ENCODE measurements around the gene SMIM36. TPM values are rescaled to one million over a fixed set of nuclear protein-coding genes. Genes with fewer than 3 reads are reported as not detected.

Gene SMIM36
- total RNA-seq, 1 experiment from 2014 or later, result not detected

DNA sequence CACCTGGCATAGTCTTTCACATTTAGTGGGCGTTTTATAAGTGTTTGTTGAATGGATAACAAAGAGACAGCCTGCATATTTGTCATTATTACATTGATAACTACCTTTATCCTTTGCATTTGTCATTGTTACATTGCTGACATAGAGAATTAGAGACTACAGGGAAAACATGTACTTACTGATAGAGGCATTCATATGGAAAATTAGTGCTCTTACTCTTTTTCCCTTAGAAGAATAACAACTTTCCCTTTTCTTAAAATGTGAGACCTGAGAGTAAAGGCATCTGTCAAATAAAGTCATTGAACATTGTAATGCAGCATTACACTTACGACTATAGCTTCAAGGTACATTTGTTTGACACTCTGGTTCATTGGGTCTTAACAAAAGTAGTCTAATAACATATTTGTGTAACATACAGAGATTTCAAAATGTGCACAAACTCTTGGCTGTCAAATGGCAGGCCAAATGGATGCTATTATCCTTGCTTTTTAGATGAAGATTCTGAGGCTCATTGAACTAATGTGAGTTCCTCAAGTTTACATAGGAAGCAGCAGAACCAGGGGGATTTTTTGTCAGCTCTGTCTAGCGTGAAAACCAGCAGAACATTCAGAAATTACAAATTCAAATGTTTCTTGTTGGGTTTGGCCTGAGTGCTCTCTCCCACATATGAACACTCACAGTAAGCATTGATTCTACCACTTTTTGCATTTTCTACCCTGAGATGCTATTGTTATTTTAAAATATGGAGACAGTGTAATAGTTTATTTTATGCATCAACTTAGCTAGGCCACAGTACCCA, 28.5 kb downstream of the SMIM36 start (continued):
- TF ChIP-seq, protein P1, sequence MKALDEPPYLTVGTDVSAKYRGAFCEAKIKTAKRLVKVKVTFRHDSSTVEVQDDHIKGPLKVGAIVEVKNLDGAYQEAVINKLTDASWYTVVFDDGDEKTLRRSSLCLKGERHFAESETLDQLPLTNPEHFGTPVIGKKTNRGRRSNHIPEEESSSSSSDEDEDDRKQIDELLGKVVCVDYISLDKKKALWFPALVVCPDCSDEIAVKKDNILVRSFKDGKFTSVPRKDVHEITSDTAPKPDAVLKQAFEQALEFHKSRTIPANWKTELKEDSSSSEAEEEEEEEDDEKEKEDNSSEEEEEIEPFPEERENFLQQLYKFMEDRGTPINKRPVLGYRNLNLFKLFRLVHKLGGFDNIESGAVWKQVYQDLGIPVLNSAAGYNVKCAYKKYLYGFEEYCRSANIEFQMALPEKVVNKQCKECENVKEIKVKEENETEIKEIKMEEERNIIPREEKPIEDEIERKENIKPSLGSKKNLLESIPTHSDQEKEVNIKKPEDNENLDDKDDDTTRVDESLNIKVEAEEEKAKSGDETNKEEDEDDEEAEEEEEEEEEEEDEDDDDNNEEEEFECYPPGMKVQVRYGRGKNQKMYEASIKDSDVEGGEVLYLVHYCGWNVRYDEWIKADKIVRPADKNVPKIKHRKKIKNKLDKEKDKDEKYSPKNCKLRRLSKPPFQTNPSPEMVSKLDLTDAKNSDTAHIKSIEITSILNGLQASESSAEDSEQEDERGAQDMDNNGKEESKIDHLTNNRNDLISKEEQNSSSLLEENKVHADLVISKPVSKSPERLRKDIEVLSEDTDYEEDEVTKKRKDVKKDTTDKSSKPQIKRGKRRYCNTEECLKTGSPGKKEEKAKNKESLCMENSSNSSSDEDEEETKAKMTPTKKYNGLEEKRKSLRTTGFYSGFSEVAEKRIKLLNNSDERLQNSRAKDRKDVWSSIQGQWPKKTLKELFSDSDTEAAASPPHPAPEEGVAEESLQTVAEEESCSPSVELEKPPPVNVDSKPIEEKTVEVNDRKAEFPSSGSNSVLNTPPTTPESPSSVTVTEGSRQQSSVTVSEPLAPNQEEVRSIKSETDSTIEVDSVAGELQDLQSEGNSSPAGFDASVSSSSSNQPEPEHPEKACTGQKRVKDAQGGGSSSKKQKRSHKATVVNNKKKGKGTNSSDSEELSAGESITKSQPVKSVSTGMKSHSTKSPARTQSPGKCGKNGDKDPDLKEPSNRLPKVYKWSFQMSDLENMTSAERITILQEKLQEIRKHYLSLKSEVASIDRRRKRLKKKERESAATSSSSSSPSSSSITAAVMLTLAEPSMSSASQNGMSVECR (CRISPR knock-in tag; IDR thresholded peaks at IDR 0.05; ENCODE audit: borderline replicate concordance), result no peak
- TF ChIP-seq, protein P2, sequence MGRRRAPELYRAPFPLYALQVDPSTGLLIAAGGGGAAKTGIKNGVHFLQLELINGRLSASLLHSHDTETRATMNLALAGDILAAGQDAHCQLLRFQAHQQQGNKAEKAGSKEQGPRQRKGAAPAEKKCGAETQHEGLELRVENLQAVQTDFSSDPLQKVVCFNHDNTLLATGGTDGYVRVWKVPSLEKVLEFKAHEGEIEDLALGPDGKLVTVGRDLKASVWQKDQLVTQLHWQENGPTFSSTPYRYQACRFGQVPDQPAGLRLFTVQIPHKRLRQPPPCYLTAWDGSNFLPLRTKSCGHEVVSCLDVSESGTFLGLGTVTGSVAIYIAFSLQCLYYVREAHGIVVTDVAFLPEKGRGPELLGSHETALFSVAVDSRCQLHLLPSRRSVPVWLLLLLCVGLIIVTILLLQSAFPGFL (CRISPR knock-in tag; IDR thresholded peaks at IDR 0.05; ENCODE audit: borderline replicate concordance), result no peak
- TF ChIP-seq FOXJ3 (CRISPR knock-in tag; IDR thresholded peaks at IDR 0.05; ENCODE audit: borderline replicate concordance), result no peak
- no peak for TF ChIP-seq ZNF219 (CRISPR knock-in tag; IDR thresholded peaks at IDR 0.05; ENCODE audit: borderline replicate concordance)
- TF ChIP-seq, protein P3, sequence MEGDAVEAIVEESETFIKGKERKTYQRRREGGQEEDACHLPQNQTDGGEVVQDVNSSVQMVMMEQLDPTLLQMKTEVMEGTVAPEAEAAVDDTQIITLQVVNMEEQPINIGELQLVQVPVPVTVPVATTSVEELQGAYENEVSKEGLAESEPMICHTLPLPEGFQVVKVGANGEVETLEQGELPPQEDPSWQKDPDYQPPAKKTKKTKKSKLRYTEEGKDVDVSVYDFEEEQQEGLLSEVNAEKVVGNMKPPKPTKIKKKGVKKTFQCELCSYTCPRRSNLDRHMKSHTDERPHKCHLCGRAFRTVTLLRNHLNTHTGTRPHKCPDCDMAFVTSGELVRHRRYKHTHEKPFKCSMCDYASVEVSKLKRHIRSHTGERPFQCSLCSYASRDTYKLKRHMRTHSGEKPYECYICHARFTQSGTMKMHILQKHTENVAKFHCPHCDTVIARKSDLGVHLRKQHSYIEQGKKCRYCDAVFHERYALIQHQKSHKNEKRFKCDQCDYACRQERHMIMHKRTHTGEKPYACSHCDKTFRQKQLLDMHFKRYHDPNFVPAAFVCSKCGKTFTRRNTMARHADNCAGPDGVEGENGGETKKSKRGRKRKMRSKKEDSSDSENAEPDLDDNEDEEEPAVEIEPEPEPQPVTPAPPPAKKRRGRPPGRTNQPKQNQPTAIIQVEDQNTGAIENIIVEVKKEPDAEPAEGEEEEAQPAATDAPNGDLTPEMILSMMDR (IDR thresholded peaks at IDR 0.05), result no peak
- no peak for TF ChIP-seq ZNF138 (CRISPR knock-in tag; conservative IDR thresholded peaks at IDR 0.05)
- no peak for TF ChIP-seq TEAD4 (CRISPR knock-in tag; IDR thresholded peaks at IDR 0.05)

DNA sequence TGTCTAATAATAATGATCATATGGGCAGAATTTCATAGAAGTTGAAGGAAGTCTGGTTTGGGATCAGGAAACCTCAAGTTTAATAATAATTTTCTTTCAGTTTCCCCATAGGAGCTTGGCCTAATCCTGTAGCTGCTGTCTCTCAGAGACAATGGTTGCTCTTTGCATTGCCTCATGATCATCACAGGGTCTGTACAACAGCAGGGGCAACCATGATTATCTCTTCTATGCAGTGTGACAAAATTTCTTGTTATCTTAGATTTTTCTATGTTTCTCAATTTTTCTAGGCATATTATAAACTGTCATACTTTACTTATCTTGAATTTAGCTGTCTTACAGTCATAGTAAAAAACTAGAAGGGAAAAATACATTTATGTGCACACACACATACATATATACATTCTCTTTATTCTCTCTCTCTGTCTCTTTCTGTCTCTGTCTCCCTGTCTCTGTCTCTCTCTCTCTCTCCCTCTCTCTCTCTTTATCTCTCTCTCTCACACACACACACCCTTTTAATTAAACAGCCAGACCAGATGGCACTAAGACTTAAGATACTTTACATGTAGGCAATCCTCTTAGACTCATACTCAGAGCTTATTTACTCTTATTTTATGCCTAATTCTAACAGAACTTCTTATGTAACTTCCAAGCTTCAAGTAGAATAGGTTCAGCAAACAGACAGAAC, 30.5 kb downstream of the SMIM36 start:
- peaks cover 15% of the 10 kb centered on the region for H3K4me1 Mint-ChIP-seq
- ChIA-PET CTCF (no interaction called here), POLR2A (interaction anchor here (0.6 kb wide), 1 partner anchor 28 kb away, joined by 4 read pairs; no protein-coding TSS in a partner anchor)
- no peaks in the 10 kb centered on the region for H3K36me3 Mint-ChIP-seq
- no peaks in the 10 kb centered on the region for H3K27me3 Mint-ChIP-seq (ENCODE audit: low read depth)
- H3K4me3 Mint-ChIP-seq, result no peak overlapping the region
- no peaks in the 10 kb centered on the region for H3K9me3 Mint-ChIP-seq
- TF ChIP-seq MYBL2 (CRISPR knock-in tag; IDR thresholded peaks at IDR 0.05) (no peak), ESRRA (CRISPR knock-in tag; IDR thresholded peaks at IDR 0.05; ENCODE audit: borderline replicate concordance) (no peak), GTF2I (CRISPR knock-in tag; conservative IDR thresholded peaks at IDR 0.05) (no peak)
- TF ChIP-seq, protein P4, sequence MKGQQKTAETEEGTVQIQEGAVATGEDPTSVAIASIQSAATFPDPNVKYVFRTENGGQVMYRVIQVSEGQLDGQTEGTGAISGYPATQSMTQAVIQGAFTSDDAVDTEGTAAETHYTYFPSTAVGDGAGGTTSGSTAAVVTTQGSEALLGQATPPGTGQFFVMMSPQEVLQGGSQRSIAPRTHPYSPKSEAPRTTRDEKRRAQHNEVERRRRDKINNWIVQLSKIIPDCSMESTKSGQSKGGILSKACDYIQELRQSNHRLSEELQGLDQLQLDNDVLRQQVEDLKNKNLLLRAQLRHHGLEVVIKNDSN (CRISPR knock-in tag; IDR thresholded peaks at IDR 0.05), result no peak
- DNase-seq (ENCODE audit: low spot score), result no peak
- no peak overlapping the region for H3K27ac Mint-ChIP-seq
- ATAC-seq, result no peak

DNA sequence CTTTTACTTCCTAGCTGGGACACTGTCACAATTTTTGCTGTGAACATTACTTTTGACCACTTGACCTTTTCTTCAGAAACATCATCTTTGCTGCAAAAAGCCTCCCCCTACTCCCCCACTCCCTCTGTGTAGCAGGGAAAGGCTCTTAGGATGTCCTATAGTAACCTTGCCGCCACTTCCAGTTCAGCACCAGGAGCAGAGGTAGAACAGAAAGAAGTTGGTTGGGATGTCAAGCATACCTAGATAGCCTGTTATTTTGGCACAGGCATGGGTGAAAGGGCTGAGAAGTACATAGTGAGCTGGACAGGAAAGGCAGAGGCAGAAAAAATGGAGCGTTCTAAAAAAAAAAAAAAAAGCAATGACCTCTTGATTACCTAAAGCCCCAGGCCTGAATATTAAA, 31.3 kb downstream of the SMIM36 start:
- ChIA-PET CTCF (no interaction called here), POLR2A (no interaction called here)
- H3K27ac Mint-ChIP-seq, result no peak overlapping the region
- H3K9me3 Mint-ChIP-seq, result peaks cover 5% of the 10 kb centered on the region; the same call in 1 of the 2 replicates
- no peaks in the 10 kb centered on the region for H3K36me3 Mint-ChIP-seq
- no peak overlapping the region for H3K4me3 Mint-ChIP-seq
- DNase-seq (ENCODE audit: low spot score) (no peak), ATAC-seq (no peak; the same call in 1 of the 2 replicates)
- peaks cover 17% of the 10 kb centered on the region for H3K4me1 Mint-ChIP-seq
- H3K27me3 Mint-ChIP-seq (ENCODE audit: low read depth), result no peaks in the 10 kb centered on the region
- TF ChIP-seq, protein P5, sequence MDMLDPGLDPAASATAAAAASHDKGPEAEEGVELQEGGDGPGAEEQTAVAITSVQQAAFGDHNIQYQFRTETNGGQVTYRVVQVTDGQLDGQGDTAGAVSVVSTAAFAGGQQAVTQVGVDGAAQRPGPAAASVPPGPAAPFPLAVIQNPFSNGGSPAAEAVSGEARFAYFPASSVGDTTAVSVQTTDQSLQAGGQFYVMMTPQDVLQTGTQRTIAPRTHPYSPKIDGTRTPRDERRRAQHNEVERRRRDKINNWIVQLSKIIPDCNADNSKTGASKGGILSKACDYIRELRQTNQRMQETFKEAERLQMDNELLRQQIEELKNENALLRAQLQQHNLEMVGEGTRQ (CRISPR knock-in tag; IDR thresholded peaks at IDR 0.05), result no peak
- TF ChIP-seq, protein P1 (CRISPR knock-in tag; IDR thresholded peaks at IDR 0.05; ENCODE audit: borderline replicate concordance), result no peak
- TF ChIP-seq ZNF121 (CRISPR knock-in tag; IDR thresholded peaks at IDR 0.05), result no peak
- TF ChIP-seq, protein P6, sequence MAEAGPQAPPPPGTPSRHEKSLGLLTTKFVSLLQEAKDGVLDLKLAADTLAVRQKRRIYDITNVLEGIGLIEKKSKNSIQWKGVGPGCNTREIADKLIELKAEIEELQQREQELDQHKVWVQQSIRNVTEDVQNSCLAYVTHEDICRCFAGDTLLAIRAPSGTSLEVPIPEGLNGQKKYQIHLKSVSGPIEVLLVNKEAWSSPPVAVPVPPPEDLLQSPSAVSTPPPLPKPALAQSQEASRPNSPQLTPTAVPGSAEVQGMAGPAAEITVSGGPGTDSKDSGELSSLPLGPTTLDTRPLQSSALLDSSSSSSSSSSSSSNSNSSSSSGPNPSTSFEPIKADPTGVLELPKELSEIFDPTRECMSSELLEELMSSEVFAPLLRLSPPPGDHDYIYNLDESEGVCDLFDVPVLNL (CRISPR knock-in tag; IDR thresholded peaks at IDR 0.05; ENCODE audit: borderline replicate concordance, low read depth), result no peak
- no peak for TF ChIP-seq NR1H2 (CRISPR knock-in tag; IDR thresholded peaks at IDR 0.05)
